ENCODE data around the gene SLC18B1.

DNA sequence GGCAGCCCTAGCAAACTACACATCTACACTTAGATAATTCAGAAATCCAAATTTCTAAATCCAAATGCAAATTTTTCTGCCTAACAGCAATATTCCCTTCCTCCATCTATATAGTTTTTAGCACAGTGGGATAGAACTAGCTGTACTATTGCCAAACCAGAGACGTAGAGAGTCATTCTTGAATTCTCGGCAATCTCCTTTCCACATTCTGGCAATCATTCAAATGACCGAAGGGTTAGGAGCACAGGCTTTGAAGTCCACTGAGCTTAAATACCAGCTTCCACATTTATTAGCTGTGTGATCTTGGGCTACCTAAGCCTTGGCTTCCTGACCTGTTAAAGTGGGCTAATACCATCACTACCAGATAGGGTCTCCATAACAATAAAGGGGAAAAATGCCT, 12.8 kb upstream of the SLC18B1 start:
- TF ChIP-seq, protein P1, sequence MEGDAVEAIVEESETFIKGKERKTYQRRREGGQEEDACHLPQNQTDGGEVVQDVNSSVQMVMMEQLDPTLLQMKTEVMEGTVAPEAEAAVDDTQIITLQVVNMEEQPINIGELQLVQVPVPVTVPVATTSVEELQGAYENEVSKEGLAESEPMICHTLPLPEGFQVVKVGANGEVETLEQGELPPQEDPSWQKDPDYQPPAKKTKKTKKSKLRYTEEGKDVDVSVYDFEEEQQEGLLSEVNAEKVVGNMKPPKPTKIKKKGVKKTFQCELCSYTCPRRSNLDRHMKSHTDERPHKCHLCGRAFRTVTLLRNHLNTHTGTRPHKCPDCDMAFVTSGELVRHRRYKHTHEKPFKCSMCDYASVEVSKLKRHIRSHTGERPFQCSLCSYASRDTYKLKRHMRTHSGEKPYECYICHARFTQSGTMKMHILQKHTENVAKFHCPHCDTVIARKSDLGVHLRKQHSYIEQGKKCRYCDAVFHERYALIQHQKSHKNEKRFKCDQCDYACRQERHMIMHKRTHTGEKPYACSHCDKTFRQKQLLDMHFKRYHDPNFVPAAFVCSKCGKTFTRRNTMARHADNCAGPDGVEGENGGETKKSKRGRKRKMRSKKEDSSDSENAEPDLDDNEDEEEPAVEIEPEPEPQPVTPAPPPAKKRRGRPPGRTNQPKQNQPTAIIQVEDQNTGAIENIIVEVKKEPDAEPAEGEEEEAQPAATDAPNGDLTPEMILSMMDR (IDR thresholded peaks at IDR 0.05): no peak
- TF ChIP-seq CBFB (CRISPR knock-in tag; IDR thresholded peaks at IDR 0.05; ENCODE audit: low read depth) (no peak), ATF1 (CRISPR knock-in tag; IDR thresholded peaks at IDR 0.05) (no peak), ETV6 (CRISPR knock-in tag; IDR thresholded peaks at IDR 0.05) (no peak), JUN (CRISPR knock-in tag; IDR thresholded peaks at IDR 0.05) (no peak), ZBTB21 (CRISPR knock-in tag; IDR thresholded peaks at IDR 0.05; ENCODE audit: borderline replicate concordance) (no peak), NFYB (CRISPR knock-in tag; conservative IDR thresholded peaks at IDR 0.05; ENCODE audit: low read depth) (no peak), SP1 (CRISPR knock-in tag; conservative IDR thresholded peaks at IDR 0.05) (no peak), ZNF138 (CRISPR knock-in tag; conservative IDR thresholded peaks at IDR 0.05) (no peak), ZNF121 (CRISPR knock-in tag; IDR thresholded peaks at IDR 0.05) (no peak)
- TF ChIP-seq, protein P2, sequence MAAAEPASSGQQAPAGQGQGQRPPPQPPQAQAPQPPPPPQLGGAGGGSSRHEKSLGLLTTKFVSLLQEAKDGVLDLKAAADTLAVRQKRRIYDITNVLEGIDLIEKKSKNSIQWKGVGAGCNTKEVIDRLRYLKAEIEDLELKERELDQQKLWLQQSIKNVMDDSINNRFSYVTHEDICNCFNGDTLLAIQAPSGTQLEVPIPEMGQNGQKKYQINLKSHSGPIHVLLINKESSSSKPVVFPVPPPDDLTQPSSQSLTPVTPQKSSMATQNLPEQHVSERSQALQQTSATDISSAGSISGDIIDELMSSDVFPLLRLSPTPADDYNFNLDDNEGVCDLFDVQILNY (CRISPR knock-in tag; IDR thresholded peaks at IDR 0.05): no peak
- TF ChIP-seq, protein P3, sequence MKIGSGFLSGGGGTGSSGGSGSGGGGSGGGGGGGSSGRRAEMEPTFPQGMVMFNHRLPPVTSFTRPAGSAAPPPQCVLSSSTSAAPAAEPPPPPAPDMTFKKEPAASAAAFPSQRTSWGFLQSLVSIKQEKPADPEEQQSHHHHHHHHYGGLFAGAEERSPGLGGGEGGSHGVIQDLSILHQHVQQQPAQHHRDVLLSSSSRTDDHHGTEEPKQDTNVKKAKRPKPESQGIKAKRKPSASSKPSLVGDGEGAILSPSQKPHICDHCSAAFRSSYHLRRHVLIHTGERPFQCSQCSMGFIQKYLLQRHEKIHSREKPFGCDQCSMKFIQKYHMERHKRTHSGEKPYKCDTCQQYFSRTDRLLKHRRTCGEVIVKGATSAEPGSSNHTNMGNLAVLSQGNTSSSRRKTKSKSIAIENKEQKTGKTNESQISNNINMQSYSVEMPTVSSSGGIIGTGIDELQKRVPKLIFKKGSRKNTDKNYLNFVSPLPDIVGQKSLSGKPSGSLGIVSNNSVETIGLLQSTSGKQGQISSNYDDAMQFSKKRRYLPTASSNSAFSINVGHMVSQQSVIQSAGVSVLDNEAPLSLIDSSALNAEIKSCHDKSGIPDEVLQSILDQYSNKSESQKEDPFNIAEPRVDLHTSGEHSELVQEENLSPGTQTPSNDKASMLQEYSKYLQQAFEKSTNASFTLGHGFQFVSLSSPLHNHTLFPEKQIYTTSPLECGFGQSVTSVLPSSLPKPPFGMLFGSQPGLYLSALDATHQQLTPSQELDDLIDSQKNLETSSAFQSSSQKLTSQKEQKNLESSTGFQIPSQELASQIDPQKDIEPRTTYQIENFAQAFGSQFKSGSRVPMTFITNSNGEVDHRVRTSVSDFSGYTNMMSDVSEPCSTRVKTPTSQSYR (CRISPR knock-in tag; IDR thresholded peaks at IDR 0.05): no peak
- TF ChIP-seq, protein P4, sequence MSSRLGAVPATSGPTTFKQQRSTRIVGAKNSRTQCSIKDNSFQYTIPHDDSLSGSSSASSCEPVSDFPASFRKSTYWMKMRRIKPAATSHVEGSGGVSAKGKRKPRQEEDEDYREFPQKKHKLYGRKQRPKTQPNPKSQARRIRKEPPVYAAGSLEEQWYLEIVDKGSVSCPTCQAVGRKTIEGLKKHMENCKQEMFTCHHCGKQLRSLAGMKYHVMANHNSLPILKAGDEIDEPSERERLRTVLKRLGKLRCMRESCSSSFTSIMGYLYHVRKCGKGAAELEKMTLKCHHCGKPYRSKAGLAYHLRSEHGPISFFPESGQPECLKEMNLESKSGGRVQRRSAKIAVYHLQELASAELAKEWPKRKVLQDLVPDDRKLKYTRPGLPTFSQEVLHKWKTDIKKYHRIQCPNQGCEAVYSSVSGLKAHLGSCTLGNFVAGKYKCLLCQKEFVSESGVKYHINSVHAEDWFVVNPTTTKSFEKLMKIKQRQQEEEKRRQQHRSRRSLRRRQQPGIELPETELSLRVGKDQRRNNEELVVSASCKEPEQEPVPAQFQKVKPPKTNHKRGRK (CRISPR knock-in tag; IDR thresholded peaks at IDR 0.05; ENCODE audit: borderline replicate concordance): no peak
